T-helper 2 cell treated with Interferon-gamma antibody and Interleukin-4, amounts not matched to agents 100 ng/mL and 5 ng/mL, for 36 hours (primary cell): ENCODE measurements around the gene KRT31. TPM values are rescaled to one million over a fixed set of nuclear protein-coding genes. Genes with fewer than 3 reads are reported as not detected.
"Not testable (repeated sequence)": the region's sequence is repeated elsewhere in the genome, so short reads cannot be mapped to it uniquely, and the experiment has no call there.

ENCODE experiments used
- intact Hi-C: fragments of 100-400 bp; cut with micrococcal nuclease; formaldehyde crosslinking; loops from one replicate; pipeline ENCODE4 v1.15.1; 2023
- total RNA-seq: library from RNA; stranded (reverse); gene quantifications from 2 replicates; pipeline ENCODE4 v1.2.3, GENCODE V29; 2022

Gene KRT31
- total RNA-seq, 1 donor from 2014 or later: not detected

GRCh38 chr17:41418116-41418860 is 20.9 kb upstream of the KRT31 start:
- intact Hi-C loops: no loop called here

- intact Hi-C loops: no loop called here
These were observed 20.2 kb upstream of the KRT31 start for GRCh38 chr17:41417576-41418015.

GRCh38 chr17:41417127-41417526 is 19.7 kb upstream of the KRT31 start:
- intact Hi-C loops: no loop called here

GRCh38 chr17:41416479-41416878 is 19.1 kb upstream of the KRT31 start:
- intact Hi-C loops: no loop called here

- intact Hi-C loops: no loop called here
These were observed 18.5 kb upstream of the KRT31 start for GRCh38 chr17:41415833-41416335.

GRCh38 chr17:41415411-41415810 is 18.0 kb upstream of the KRT31 start:
- intact Hi-C loops: no loop called here

- intact Hi-C loops: no loop called here
These were observed 16.6 kb upstream of the KRT31 start for GRCh38 chr17:41413982-41414381.

- intact Hi-C loops: no loop called here
These were observed 16.0 kb upstream of the KRT31 start for GRCh38 chr17:41413353-41413957.

- intact Hi-C loops: no loop called here
These were observed 13.8 kb upstream of the KRT31 start for GRCh38 chr17:41411072-41411840.

GRCh38 chr17:41407226-41407625 is 9.8 kb upstream of the KRT31 start:
- intact Hi-C loops: no loop called here

GRCh38 chr17:41406205-41406604 is 8.8 kb upstream of the KRT31 start:
- intact Hi-C loops: no loop called here

- intact Hi-C loops: no loop called here
These were observed 6.7 kb upstream of the KRT31 start for GRCh38 chr17:41404024-41404671.

GRCh38 chr17:41403404-41404023 is 6.1 kb upstream of the KRT31 start:
- intact Hi-C loops: no loop called here

GRCh38 chr17:41402161-41402560 is 4.8 kb upstream of the KRT31 start:
- intact Hi-C loops: no loop called here

GRCh38 chr17:41396340-41396739 is 1.1 kb downstream of the KRT31 start:
- intact Hi-C loops: no loop called here

- intact Hi-C loops: no loop called here
These were observed 1.8 kb downstream of the KRT31 start for GRCh38 chr17:41395611-41396010.

- intact Hi-C loops: not testable (repeated sequence)
These were observed 2.4 kb downstream of the KRT31 start for GRCh38 chr17:41395044-41395443.

GRCh38 chr17:41394254-41394996 is 3.0 kb downstream of the KRT31 start:
- intact Hi-C loops: no loop called here

GRCh38 chr17:41393826-41394225 is 3.6 kb downstream of the KRT31 start:
- intact Hi-C loops: no loop called here

- intact Hi-C loops: no loop called here
These were observed 4.1 kb downstream of the KRT31 start for GRCh38 chr17:41393294-41393693.
